BJ (cell line): ENCODE results near the gene H6PD. TPM values are rescaled to one million over a fixed set of nuclear protein-coding genes. Genes with fewer than 3 reads are reported as not detected.

Experiments used
- CTCF ChIA-PET: fragments of 350-600 bp; formaldehyde crosslinking; extraction: SDS; loops from one replicate; lab custom pipeline; 2021; ENCODE audit warnings: antibody characterized with exemption, inconsistent platforms; lab: Yijun Ruan, JAX
- POLR2A ChIA-PET: fragments of 300-600 bp; sonication (Branson Sonifier 250); formaldehyde crosslinking; extraction: SDS; loops from one replicate; lab custom pipeline; 2021; ENCODE audit warnings: antibody characterized with exemption; lab: Charles Lee
- DNase-seq: peaks from one replicate; pipeline ENCODE4 v3.0.0-alpha.2; 2011; ENCODE audit warnings: low read depth
- H3K27me3 ChIP-seq: 2 replicates; pipeline ENCODE4 v1.6.0; 2011; ENCODE audit warnings: low read length; ENCODE audit not compliant: control insufficient read depth, insufficient read depth
- H3K36me3 ChIP-seq: 2 replicates; pipeline ENCODE4 v1.5.1; 2011; ENCODE audit warnings: low read length; ENCODE audit not compliant: control insufficient read depth, insufficient read depth
- H3K4me3 ChIP-seq: 2 replicates; pipeline ENCODE4 v1.5.1; 2011; ENCODE audit warnings: low read depth, mild to moderate bottlenecking, control low read depth, low read length
- polyA plus RNA-seq: library from polyadenylated mRNA; depleted of rRNA; stranded (reverse); fragments of >200 nt; gene quantifications from 2 replicates; pipeline ENCODE4 v1.2.3, GENCODE V29; 2011
- TF ChIP-seq, protein P1 (sequence below): IDR thresholded peaks from 2 replicates; pipeline ENCODE4 v1.5.1; 2011; ENCODE audit warnings: low read depth, mild to moderate bottlenecking, control low read depth, inconsistent platforms, low read length, moderate library complexity; ENCODE audit not compliant: insufficient read depth

H6PD gene
- polyA plus RNA-seq, 1 experiment = 16.6 TPM

DNA sequence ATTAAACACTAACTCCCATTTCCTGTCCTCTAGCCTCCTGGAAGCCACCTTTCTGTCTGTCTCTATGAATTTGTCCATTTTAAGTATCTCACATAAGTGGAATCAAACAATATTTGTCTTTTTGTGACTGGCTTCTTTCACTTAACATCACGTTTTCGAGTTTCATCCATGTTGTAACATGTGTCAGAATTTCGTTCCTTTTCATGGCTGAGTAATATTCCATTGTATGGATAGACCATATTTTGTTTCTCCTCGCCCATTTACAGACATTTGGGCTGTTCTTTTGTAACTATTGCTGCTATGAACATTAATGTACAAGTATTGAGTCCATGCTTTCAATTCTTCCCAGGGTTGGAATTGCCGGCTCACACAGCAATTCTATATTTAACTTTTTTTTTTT lies 15.7 kb upstream of the H6PD start:
- no peak for DNase-seq
- Histone ChIP-seq H3K4me3 (no peak overlapping the region), H3K27me3 (no peaks in the 10 kb centered on the region), H3K36me3 (no peaks in the 10 kb centered on the region)
- ChIA-PET POLR2A (no interaction called here), CTCF (interaction anchor here (1.0 to 1.4 kb wide), 2 partner anchors 10 to 17 kb away, joined by 5 read pairs; no protein-coding TSS in a partner anchor)
- TF ChIP-seq, protein P1, sequence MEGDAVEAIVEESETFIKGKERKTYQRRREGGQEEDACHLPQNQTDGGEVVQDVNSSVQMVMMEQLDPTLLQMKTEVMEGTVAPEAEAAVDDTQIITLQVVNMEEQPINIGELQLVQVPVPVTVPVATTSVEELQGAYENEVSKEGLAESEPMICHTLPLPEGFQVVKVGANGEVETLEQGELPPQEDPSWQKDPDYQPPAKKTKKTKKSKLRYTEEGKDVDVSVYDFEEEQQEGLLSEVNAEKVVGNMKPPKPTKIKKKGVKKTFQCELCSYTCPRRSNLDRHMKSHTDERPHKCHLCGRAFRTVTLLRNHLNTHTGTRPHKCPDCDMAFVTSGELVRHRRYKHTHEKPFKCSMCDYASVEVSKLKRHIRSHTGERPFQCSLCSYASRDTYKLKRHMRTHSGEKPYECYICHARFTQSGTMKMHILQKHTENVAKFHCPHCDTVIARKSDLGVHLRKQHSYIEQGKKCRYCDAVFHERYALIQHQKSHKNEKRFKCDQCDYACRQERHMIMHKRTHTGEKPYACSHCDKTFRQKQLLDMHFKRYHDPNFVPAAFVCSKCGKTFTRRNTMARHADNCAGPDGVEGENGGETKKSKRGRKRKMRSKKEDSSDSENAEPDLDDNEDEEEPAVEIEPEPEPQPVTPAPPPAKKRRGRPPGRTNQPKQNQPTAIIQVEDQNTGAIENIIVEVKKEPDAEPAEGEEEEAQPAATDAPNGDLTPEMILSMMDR = no peak

DNA sequence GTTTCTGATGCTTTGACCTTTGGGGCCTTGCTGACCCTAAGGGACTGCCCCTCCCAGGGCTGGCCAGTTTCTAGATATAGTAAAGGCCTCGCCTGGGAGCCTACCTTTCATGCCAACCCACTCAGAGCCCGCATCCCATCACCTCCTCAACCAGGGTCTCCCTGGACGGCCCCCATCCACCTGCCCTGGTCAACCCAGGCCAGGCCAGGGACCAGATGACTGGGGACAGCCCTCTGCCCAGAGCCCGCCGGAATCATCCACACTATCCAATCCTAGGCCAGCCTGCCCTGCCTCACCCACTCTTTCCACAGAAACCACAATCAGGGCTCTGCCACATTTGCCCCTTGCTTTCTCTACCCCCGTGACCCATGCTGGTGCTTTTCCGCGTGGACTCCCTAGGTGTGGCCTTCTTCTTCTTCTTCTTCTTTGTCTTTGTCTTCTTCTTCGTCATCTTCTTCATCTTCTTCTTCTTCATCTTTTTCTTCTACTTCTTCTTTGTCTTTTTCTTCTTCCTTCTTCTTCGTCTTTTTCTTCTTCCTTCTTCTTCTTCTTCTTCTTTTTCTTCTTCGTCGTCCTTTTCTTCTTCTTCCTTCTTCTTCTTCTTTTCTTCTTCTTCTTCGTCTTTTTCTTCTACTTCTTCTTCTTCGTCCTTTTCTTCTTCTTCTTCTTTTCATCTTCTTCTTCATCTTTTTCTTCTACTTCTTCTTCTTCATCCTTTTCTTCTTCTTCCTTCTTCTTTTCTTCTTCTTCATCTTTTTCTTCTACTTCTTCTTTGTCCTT lies 11.5 kb upstream of the H6PD start:
- Histone ChIP-seq H3K4me3 (no peak overlapping the region), H3K36me3 (no peaks in the 10 kb centered on the region), H3K27me3 (no peaks in the 10 kb centered on the region)
- POLR2A ChIA-PET = no interaction called here
- DNase-seq = no peak
- CTCF ChIA-PET = interaction anchor here (1.2 to 1.6 kb wide), 2 partner anchors 11 to 22 kb away, joined by 3 to 6 read pairs; partner anchors contain the start of gene H6PD
- TF ChIP-seq, protein P1 = no peak

DNA sequence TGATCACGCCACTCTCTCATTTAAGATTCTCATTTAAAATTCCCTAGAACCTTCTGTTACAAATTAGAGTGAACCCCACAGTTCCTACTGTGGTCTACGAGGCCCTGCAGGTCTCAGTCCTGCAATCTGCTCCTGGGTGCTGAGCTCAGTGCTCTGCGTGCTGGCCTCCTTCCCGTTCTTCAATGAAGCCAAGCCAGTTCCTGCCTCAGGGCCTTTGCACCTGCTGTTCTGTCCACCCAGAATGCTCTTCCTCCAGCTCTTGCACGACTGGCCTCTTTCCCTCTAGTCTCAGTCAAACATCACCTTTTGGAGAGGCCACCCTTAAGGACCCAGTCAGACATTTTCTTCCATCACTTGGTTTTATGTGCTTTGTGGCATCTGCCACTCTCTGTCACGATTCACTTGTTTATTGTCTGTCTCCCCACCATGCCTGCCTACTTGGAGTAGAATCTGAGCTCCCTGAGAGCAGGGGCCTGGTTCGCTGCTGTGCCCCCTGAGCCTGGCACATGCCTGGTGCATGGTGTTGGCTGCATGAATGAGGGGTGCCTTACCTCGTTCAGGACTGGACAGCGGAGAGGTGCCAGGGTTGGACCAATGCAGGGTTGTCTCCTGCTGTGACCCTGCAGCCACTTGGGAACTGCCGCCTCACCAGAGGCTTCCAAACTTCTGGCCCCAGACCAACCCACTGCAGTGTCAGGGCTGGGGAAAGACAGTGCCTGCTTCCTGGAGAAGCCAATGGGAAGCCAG lies 9.7 kb upstream of the H6PD start:
- Histone ChIP-seq H3K36me3 (no peaks in the 10 kb centered on the region), H3K27me3 (no peaks in the 10 kb centered on the region), H3K4me3 (no peak overlapping the region)
- TF ChIP-seq, protein P1 = no peak
- no peak for DNase-seq
- CTCF ChIA-PET = interaction anchor here (0.7 to 1.8 kb wide), 6 partner anchors 8 to 338 kb away, joined by 3 to 5 read pairs (median 3); partner anchors contain the start of gene H6PD
- POLR2A ChIA-PET = no interaction called here

DNA sequence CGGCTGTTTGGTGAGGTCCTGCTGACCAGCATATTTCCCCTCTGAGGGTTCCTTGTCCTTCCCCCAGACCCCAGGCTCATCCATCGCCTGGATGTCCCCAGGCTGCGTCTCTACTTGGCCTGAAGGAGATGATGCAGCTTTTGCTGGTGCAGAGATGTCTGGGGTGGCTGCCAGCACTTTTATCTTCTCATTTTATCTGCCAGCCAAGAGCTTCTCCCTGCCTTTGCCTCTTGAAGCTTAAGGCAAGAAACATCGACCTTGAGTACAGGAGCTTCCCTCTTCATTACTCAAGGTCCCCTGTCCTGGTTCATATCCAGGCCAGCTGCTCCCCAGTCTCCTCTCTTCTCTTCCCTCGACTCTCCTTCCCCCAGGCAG lies 9.2 kb upstream of the H6PD start:
- no peak for DNase-seq
- ChIA-PET POLR2A (no interaction called here), CTCF (interaction anchor here (0.7 to 1.8 kb wide), 5 partner anchors 9 to 310 kb away, joined by 3 to 5 read pairs (median 3); partner anchors contain the start of gene H6PD)
- Histone ChIP-seq H3K27me3 (no peaks in the 10 kb centered on the region), H3K36me3 (no peaks in the 10 kb centered on the region), H3K4me3 (no peak overlapping the region)
- TF ChIP-seq, protein P1 = no peak

DNA sequence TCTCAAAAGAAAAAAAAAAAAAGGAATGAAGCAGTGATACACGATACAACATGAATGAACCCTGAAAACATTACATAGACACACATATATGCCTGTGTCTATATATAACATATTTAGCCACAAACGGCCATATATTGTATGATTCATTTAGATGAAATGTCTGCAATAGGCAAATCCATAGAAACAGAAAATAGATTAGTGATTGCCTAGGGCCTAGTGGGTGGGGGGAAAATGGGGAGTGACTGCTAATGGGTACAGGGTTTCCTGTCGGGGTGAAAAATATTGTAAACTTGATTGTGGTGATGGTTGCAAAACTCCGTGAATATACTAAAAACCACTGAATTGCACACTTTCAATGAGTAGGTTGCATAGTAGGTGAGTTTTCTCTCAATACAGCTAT lies 6.0 kb upstream of the H6PD start:
- TF ChIP-seq, protein P1 = no peak
- H3K27me3 ChIP-seq = no peaks in the 10 kb centered on the region
- ChIA-PET CTCF (interaction anchor here (0.6 kb wide), 1 partner anchor 40 kb away, joined by 3 read pairs; no protein-coding TSS in a partner anchor), POLR2A (interaction anchor here (0.6 kb wide), 1 partner anchor 1249 kb away, joined by 5 read pairs; no protein-coding TSS in a partner anchor)
- H3K4me3 ChIP-seq = no peak overlapping the region
- no peak for DNase-seq
- no peaks in the 10 kb centered on the region for H3K36me3 ChIP-seq
